ENCODE results near the gene SERPINA1.

DNA sequence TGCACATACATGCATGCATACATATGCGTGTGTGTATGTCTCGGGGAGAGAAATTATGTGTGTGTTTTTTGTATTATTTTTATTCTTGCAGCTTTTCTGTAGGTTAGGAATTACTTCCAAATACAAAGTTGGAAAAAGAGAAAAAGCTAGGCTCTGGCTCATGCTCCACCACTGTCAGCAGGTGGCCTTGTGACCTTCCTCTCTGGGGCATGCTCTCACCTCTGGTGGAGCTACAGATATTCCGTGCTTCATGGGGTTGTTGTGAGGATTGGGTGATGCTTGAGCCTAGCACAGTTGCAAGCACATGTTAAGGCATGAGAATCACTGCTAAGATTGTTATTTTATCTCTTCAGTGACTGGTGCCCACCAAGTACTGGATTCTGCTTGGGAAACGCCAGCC, 58.5 kb downstream of the SERPINA1 start:
- no peak for TF ChIP-seq TAF1 (IDR thresholded peaks at IDR 0.05; ENCODE audit: borderline replicate concordance, insufficient read depth, low read length)
- TF ChIP-seq POLR2AphosphoS5 (IDR thresholded peaks at IDR 0.05; ENCODE audit: low read depth, low read length): no peak
- no peak for TF ChIP-seq REST (IDR thresholded peaks at IDR 0.05; ENCODE audit: insufficient read depth in 1 of 2, low read depth in 2 of 2, low read length in 2 of 2)

Data from PFSK-1 (cell line).